ENCODE results near the gene REC8.

REC8 gene

DNA sequence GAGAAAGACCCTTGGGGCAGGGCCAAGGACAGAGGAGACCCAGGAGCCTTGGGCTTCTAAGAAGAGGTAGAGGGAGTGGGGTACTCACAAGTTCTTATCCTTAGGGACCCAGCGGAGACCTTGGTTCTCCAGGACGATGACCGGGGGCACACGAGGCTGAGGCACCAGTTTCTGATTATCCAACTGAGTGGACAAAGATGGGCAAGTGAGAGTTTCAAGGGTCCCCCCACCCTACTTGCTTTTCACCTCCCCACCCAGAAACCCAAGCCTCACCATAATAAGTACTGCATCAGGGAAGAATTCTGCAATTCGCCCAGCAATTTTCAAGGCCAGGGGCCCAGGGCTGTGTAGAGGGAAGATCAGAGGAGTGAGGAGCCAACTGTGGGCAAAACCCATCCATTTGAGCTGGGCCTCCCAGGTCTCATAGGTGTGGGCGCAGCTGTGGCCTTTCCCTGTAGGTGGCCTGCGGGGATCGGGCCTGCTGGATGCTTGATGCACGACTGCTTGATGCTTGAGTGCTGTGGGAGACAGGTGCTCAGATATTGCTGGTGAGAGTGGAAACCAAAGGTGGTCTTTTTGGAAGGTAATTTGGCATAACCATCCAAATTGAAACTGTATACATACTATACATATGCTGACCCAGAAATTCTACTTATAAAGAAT is 32.5 kb upstream of the REC8 start:
- DNase-seq: no peak

DNA sequence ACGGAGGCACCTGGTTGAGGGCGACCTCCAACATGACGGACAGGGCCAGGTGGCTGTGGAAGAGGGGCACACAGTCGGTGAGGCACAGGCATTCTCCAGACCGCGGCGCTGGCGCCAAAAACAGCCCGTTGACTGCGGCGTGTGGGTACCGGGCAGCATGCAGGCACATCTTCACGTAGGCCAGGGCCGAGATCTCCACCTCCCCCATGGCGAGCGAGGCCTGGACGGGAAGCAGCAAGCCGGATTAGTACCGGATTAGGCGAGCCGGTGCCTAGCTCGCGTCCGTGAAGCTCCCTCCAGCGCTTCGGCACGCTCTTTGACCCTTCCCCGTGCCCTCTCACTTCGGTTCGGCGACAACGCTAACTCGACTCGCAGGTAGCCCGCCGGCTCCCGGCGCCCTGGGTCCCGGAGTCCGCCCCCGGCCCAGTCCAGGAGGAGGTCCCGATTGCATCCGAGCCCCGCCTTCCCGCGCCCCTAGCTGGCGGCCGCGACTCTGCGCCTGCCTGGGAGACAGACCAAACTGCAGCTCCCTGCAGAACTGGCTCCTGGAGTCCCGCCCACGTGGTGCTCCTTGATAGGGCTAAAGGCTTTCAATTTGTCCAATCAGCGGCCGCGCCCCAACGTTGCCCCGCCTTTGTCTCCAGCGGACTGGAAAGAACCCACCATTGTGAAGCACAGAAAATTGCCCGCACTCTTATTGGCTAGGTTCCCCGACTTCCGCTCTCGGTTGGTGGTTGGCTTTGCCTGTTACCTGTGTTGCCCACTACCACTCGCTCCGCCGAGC is 30.6 kb upstream of the REC8 start, which contains the start of gene EMC9:
TSS of gene EMC9 (minus strand) at position 495 of the 784 bp plus-strand sequence. CDS start at position 208, 287 bp downstream.
- DNase-seq: peak; percentile 99

DNA sequence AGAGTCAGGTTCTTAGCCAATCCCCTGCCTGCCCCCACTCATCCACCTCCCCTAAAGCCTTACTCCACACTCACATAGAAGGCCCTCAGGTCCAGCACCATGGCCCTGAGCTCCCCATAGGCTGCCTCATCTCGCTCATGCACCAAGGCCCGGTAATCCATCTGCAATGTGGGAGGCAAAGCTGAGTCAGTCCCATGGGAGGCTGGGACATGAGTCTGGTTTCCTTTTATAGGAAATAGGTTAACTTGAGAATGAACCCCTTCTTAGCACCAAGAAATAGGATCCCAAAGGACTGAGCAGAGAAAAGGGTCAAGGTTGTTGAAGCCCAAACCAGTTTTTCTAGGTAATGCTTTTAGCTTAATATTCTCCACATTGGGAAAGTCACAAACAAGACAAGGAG is 28.4 kb upstream of the REC8 start:
- no peak for DNase-seq

DNA sequence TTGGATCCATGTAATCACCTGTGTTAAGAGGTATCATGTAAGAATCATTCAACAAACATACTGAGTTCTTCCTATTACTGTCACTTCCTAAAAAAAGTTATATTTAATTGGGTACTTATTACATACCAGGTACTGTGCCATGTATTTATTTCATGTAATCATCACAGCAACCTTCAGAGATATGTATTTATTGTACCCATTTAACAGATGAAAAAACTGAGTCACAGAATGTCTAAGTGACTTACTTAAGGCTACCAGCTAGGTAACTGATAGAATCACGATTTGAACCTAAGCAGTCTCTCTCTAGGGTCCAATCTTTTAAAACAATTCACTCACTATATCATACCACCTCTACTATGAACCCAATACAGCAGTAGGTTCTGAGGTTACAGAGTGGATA is 27.4 kb upstream of the REC8 start:
- DNase-seq: no peak

DNA sequence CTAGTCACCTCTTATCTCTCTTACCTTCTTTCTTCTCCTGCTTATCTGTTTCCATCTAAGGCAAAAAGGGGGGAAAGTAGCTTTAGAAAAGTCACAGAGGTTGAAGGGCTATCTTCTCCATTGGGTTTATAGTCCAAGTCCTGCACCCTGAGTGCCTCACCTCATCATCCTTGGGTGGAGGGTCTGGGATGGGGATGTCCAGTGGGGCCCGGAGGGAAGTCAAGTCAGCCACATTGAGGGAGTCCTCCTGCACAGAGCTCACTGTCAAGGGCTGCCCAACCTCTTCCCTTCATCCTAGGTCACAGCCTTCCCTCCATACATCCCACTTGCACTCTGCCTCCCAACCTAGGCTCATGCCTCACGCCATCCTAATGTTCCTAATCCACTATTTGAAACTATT is 26.7 kb upstream of the REC8 start:
- no peak for DNase-seq

DNA sequence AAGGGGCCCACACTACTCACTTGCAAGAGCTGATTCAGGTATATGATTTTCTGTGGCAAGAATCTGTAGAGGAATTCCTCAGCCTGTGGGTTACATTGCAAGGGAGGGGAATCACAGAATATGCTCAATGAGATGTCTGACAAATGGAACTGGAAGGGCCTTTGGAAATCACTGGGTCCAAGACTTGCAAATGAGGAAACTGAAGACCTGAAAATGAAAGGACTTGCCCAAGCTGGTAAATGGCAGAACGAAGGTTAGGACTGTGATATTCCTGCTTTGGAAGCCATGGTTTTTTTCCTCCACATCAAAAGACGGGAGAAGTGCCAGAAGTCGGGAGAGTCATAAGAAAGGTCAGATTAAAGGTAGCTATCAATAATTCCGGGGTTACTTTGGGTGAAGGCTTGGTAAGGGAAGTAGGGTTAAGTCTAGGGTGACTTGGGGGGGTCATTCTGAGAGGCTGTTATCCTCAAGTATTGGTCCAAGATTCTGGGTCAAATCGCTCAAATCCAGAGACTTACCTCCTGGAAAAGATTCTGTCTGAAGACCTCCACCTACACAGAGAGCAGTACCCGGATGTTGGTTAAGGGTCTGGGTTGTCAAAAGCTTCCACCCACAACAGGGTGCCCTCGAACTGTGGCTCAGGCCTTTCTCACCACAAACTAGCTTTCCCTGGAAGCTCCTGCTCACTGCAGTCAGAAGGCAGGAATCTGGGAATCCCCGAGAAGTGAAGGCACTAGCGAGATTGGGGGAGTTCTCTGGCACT is 26.0 kb upstream of the REC8 start:
- DNase-seq: no peak

DNA sequence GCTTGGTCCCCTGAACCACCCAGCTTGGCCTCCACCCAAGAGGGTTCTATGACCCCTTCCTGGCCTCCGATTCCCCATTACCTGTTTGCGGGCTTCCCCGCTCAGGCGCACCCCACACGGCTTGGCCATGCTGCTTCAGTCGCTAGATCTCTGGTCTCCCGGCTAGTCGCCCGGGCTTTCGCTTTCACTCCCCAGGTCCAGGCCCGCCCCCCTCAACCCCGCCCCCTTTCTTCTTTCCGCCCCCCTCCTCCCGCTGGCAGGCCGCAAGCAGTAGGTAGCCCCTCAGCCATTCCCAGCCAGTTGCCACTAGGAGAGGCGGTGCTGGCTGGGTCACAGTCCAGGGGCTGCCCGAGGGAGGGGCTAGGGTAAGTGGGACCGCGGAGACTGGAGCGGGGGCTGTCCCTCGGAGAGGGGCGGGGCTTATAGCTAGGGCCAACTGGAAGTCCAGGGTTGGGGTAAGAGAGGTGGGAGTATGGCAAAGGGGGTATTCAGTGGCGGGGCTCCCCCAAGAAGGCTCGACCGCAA is 25.4 kb upstream of the REC8 start, which contains the start of gene PSME2:
TSS of gene PSME2 (minus strand) at position 158 of the 525 bp plus-strand sequence. CDS start at position 129, 29 bp downstream.
- peak; percentile 96 for DNase-seq

DNA sequence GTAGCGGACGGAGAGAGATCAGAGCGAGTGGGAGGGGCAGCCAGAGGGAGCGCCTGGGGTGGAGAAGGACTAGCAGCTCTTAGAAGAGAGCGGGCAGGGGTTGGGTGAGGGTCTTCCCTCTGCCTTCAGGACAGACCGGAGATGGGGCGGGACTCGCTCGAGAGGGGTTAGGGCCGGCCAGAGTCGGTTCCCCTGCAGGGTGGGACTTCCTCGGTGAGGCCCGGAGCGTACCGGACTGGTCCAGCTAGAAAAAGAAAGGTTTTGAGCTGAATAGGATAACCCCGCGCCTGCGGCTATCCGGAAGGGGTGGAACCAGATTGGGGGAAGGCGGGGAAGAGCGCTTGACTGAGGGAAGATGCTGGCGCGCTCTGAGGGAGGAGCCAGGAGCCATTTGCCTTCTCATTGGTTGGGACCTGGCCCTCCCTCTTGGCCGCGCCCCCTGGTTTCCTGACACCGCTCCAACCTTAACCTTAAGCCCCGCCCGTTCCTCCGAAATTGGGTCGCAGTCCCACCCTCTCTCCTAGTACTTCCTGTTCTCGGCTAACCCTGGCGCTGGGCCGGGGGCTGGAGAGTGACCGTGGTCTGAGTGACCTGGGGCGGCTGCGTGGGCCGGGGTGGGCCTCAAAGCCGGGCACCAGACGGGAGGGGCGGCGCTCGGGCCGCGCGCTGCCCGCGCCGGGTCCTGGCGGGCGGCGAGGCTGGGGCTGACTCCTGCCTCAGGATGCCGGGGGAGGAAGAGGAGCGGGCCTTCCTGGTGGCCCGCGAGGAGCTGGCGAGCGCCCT is 24.7 kb upstream of the REC8 start, which contains the start of gene RNF31:
TSS of gene RNF31 (plus strand) at position 521 of the 783 bp plus-strand sequence. CDS start at position 722, 201 bp downstream.
- DNase-seq: peak; percentile 98

DNA sequence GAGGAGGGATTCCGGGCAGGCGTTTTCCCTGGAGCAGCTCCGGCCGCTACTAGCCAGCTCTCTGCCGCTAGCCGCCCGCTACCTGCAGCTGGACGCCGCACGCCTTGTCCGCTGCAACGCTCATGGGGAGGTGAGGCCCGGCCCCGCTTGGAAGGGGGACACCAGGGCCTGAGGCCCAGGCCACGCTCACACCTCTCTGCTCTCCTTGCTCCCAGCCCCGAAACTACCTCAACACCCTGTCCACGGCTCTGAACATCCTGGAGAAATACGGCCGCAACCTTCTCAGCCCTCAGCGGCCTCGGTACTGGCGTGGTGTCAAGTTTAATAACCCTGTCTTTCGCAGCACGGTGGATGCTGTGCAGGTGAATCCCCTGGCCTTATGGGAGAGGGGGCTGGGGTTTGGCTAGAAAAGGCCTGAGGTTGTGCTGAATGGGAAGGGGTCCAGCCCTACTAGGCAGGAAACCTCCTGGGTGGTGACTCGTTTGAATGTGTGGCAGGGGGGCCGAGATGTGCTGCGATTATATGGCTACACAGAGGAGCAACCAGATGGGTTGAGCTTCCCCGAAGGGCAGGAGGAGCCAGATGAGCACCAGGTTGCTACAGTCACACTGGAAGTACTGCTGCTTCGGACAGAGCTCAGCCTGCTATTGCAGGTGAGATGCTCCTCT is 24.0 kb upstream of the REC8 start:
- no peak for DNase-seq

DNA sequence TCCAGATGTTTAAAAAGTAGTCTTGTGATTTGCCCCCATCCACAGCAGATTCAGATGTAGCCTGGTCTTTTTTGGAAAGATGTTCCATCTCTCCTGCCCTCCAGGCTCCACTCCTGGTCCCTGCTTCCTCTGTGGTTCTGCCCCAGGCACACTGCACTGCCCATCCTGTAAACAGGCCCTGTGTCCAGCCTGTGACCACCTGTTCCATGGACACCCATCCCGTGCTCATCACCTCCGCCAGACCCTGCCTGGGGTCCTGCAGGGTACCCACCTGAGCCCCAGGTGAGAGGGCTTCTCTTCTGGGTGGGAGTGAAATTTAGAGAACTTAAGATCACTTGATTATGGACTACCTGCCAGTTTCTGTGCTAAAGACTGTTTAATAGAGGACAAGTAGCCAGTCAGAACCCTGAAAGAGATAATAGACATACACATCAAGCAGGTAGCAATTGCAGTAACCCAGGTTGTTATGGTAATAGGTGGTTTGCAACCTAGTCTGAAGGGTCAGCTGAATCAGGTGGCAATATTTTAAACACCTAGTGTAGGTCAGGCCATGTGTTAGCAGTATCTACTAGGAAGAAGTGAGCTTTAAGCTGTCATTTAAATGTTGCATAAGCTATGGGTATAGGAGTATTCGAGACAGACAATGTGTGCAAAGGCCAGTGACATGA is 22.4 kb upstream of the REC8 start:
- DNase-seq: no peak

DNA sequence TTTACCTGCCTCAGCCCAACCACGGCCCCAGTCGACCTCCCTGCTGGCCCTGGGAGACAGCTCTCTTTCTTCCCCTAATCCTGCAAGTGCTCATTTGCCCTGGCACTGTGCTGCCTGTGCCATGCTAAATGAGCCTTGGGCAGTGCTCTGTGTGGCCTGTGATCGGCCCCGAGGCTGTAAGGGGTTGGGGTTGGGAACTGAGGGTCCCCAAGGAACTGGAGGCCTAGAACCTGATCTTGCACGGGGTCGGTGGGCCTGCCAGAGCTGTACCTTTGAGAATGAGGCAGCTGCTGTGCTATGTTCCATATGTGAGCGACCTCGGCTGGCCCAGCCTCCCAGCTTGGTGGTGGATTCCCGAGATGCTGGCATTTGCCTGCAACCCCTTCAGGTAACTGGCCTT is 21.8 kb upstream of the REC8 start:
- no peak for DNase-seq

DNA sequence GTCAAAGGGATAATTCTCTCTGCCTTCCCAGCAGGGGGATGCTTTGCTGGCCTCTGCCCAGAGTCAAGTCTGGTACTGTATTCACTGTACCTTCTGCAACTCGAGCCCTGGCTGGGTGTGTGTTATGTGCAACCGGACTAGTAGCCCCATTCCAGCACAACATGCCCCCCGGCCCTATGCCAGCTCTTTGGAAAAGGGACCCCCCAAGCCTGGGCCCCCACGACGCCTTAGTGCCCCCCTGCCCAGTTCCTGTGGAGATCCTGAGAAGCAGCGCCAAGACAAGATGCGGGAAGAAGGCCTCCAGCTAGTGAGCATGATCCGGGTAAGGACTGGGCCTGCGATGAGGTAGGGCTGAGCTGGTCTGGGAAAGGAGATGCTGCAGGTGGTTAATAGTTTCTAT is 21.3 kb upstream of the REC8 start:
- no peak for DNase-seq

DNA sequence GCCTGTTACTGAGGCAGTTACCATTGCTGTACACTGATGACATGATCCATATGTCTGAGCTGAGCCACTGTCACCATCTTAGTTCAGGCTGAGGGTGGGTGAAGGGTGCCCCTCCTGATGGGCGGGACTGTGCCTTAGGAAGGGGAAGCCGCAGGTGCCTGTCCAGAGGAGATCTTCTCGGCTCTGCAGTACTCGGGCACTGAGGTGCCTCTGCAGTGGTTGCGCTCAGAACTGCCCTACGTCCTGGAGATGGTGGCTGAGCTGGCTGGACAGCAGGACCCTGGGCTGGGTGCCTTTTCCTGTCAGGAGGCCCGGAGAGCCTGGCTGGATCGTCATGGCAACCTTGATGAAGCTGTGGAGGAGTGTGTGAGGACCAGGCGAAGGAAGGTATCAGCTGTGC is 20.9 kb upstream of the REC8 start:
- no peak for DNase-seq

DNA sequence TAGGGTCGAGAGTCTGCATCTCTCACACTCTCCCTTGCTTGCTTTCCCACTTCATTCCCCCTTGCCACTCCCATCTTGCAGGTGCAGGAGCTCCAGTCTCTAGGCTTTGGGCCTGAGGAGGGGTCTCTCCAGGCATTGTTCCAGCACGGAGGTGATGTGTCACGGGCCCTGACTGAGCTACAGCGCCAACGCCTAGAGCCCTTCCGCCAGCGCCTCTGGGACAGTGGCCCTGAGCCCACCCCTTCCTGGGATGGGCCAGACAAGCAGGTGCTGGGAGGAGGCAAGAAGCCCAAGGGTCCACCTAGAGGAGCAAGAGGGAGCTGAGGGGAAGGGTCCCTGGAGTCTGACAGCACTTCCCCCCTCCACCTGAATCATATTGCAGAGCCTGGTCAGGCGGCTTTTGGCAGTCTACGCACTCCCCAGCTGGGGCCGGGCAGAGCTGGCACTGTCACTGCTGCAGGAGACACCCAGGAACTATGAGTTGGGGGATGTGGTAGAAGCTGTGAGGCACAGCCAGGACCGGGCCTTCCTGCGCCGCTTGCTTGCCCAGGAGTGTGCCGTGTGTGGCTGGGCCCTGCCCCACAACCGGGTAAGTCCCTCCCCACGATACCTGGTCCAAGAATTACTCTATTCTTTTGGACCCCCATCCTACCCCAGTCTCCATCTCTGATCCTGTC is 20.3 kb upstream of the REC8 start:
- no peak for DNase-seq

DNA sequence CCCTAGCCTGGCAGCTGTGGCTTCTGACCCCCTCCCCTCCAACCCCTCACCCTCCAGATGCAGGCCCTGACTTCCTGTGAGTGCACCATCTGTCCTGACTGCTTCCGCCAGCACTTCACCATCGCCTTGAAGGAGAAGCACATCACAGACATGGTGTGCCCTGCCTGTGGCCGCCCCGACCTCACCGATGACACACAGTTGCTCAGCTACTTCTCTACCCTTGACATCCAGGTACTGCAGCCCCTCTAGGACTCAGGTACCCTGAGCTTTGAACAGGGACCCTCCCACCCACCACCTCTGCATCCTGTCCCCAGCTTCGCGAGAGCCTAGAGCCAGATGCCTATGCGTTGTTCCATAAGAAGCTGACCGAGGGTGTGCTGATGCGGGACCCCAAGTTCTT is 16.8 kb upstream of the REC8 start:
- DNase-seq: no peak

DNA sequence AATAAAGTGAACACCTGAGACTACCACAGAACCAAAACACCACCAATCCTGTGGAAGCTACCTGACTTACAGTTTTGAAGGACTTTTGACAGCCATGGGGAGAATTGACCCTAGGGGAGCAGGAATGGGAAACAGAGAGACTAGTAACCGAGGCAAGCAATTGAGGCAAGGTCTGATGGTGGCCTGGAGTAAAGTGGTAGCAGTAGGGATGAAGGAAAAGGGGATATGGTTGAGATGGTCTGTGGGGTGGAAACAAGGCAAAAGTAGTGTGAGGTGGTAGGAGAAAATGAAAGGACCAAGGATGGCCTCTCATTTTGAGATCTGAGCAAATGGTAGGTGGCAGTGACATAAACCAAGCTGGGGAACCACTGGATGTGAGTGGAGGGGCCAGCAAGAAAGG is 15.0 kb upstream of the REC8 start:
- DNase-seq: no peak

DNA sequence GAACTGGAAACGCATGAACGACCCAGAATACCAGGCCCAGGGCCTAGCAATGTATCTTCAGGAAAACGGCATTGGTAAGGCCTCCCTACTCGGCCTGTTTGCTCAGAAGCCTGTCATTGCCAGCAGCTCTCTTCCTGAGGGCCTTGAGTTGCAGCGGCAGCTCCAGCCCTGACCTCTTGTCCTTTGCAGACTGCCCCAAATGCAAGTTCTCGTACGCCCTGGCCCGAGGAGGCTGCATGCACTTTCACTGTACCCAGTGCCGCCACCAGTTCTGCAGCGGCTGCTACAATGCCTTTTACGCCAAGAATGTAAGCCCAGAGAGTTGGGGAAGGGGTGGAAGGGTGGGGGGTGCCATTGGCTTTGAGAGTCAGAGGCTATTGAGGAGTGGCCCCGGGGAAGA is 14.5 kb upstream of the REC8 start:
- no peak for DNase-seq

DNA sequence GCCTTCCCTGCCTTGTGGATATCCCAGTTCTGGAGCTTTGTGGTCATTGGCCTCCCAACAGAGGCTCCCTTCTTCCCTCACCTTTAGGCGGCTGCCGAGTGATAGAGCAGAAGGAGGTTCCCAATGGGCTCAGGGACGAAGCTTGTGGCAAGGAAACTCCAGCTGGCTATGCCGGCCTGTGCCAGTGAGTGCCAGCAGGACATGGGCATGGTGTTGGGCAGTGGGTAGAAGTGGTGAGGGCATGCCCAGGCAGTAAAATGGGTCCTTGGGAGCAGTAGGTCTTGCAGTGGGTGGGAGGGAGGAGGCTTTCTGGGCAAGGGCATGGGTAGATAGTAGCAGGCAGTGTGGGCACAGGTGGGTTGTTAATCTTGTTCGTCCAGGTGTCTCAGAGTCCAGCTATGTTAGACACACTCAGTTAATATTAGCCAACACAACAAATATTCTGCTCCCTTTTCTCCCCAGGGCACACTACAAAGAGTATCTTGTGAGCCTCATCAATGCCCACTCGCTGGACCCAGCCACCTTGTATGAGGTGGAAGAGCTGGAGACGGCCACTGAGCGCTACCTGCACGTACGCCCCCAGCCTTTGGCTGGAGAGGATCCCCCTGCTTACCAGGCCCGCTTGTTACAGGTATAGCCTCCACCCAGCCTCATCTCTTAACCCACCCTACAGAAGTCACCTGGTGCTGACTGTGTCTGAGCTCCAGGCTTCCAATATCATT is 11.9 kb upstream of the REC8 start:
- no peak for DNase-seq

DNA sequence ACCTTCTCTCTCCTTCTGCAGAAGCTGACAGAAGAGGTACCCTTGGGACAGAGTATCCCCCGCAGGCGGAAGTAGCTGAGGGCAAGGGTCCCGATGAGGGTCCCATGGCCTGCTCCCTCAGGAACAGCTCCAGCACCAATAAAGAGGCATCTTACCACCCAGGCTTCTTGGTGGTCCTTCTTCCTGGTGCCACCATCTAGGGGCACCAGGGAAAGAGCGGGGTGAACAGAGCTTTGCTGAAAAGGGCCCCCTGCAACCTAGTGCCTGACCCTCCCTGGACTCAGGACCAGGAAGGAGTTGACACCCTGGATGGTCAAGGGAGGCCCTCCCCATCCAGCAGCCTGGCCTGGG is 11.4 kb upstream of the REC8 start:
- DNase-seq: no peak

All from NCI-H774 (cell line).